Measurements from ENCODE around the gene C3orf70.

GRCh38 chr3:185164428-185165217, 11.8 kb upstream of the C3orf70 start:
- TF ChIP-seq, protein P1, sequence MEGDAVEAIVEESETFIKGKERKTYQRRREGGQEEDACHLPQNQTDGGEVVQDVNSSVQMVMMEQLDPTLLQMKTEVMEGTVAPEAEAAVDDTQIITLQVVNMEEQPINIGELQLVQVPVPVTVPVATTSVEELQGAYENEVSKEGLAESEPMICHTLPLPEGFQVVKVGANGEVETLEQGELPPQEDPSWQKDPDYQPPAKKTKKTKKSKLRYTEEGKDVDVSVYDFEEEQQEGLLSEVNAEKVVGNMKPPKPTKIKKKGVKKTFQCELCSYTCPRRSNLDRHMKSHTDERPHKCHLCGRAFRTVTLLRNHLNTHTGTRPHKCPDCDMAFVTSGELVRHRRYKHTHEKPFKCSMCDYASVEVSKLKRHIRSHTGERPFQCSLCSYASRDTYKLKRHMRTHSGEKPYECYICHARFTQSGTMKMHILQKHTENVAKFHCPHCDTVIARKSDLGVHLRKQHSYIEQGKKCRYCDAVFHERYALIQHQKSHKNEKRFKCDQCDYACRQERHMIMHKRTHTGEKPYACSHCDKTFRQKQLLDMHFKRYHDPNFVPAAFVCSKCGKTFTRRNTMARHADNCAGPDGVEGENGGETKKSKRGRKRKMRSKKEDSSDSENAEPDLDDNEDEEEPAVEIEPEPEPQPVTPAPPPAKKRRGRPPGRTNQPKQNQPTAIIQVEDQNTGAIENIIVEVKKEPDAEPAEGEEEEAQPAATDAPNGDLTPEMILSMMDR (IDR thresholded peaks at IDR 0.05), result no peak
- TF ChIP-seq EP300 (IDR thresholded peaks at IDR 0.05; ENCODE audit: low read depth), result no peak
